CD14-positive monocyte (primary cell): ENCODE data around the gene ABCA6. TPM values are rescaled to one million over a fixed set of nuclear protein-coding genes. Genes with fewer than 3 reads are reported as not detected.

Experiments
- DNase-seq, 3 donors: peaks; one replicate each; pipeline ENCODE4 v3.0.0-alpha.2; 2011 to 2022
- H2AFZ ChIP-seq: 2 replicates; pipeline ENCODE4 v1.6.0; 2012; ENCODE audit warnings: mild to moderate bottlenecking, low read depth, low read length, inconsistent platforms; ENCODE audit not compliant: insufficient read depth, poor library complexity, severe bottlenecking
- H3K27ac ChIP-seq, 2 donors: 1 replicate in 1 of 2; 2 replicates in 1 of 2; pipeline ENCODE4 v1.5.1; 2012 to 2013; ENCODE audit warnings: low read length in 2 of 2, control low read depth in 1 of 2, inconsistent platforms in 1 of 2, low read depth in 1 of 2, mild to moderate bottlenecking in 1 of 2
- H3K27me3 ChIP-seq, 2 donors: one replicate each; pipeline versions ENCODE4 v1.6.0 to v1.6.1; 2011 to 2013; ENCODE audit warnings: low read length in 2 of 2; ENCODE audit not compliant: control insufficient read depth in 2 of 2, insufficient read depth in 2 of 2
- H3K36me3 ChIP-seq, 2 donors: replicated peaks in 1 of 2; 1 replicate in 1 of 2; 2 replicates in 1 of 2; pipeline versions ENCODE4 v1.5.1 to v1.6.1; 2012 to 2013; ENCODE audit warnings: low read length in 2 of 2, control low read depth in 1 of 2, inconsistent platforms in 1 of 2, mild to moderate bottlenecking in 1 of 2; ENCODE audit not compliant: insufficient read depth in 2 of 2, control insufficient read depth in 1 of 2
- H3K4me1 ChIP-seq, 2 donors: 1 replicate in 1 of 2; 2 replicates in 1 of 2; pipeline versions ENCODE4 v1.5.1 to v1.6.1; 2012 to 2013; ENCODE audit warnings: low read length in 2 of 2, control low read depth in 1 of 2, inconsistent platforms in 1 of 2, mild to moderate bottlenecking in 1 of 2, moderate library complexity in 1 of 2; ENCODE audit not compliant: insufficient read depth in 2 of 2, control insufficient read depth in 1 of 2
- H3K4me2 ChIP-seq: replicated peaks from 2 replicates; pipeline ENCODE3; 2012; ENCODE audit warnings: low read length, moderate library complexity, mild to moderate bottlenecking; ENCODE audit not compliant: poor library complexity, severe bottlenecking; ENCODE audit errors: extremely low read depth
- H3K4me3 ChIP-seq, 3 experiments: fragments of 200-600 bp in 1 of 3; sonication (generic) in 1 of 3; replicated peaks in 1 of 3; 1 replicate in 2 of 3; 2 replicates in 1 of 3; pipeline ENCODE4 v1.5.1; 2011 to 2013; ENCODE audit warnings: low read length in 3 of 3, mild to moderate bottlenecking in 3 of 3, control low read depth in 2 of 3, low read depth in 2 of 3, inconsistent platforms in 1 of 3, moderate library complexity in 1 of 3
- H3K79me2 ChIP-seq: 2 replicates; pipeline ENCODE4 v1.6.0; 2012; ENCODE audit warnings: mild to moderate bottlenecking, control low read depth, inconsistent platforms, low read length, moderate library complexity; ENCODE audit not compliant: insufficient read depth
- H3K9ac ChIP-seq: 2 replicates; pipeline ENCODE4 v1.6.0; 2017; ENCODE audit warnings: low read length, mild to moderate bottlenecking; ENCODE audit not compliant: insufficient read depth, poor library complexity, severe bottlenecking
- H3K9me3 ChIP-seq, 2 donors: replicated peaks in 1 of 2; 1 replicate in 1 of 2; 2 replicates in 1 of 2; pipeline versions ENCODE4 v1.5.1 to v1.6.1; 2012 to 2013; ENCODE audit warnings: low read length in 2 of 2, control low read depth in 1 of 2; ENCODE audit not compliant: control insufficient read depth in 1 of 2, insufficient read depth in 1 of 2
- H4K20me1 ChIP-seq: 2 replicates; pipeline ENCODE4 v1.6.0; 2012; ENCODE audit warnings: mild to moderate bottlenecking, low read length, control low read depth, moderate library complexity; ENCODE audit not compliant: insufficient read depth
- H3K27ac Mint-ChIP-seq, 7 donors: one replicate each; pipeline ENCODE4 v1.8.0; 2020; ENCODE audit warnings: mild to moderate bottlenecking in 7 of 7, mixed read lengths in 7 of 7, moderate library complexity in 6 of 7, inconsistent platforms in 2 of 7
- H3K27me3 Mint-ChIP-seq, 3 donors: one replicate each; pipeline ENCODE4 v1.8.0; 2021 to 2022; ENCODE audit warnings: low read depth in 3 of 3, mild to moderate bottlenecking in 3 of 3, mixed read lengths in 3 of 3, moderate library complexity in 3 of 3, inconsistent platforms in 1 of 3
- H3K36me3 Mint-ChIP-seq, 2 donors: one replicate each; pipeline ENCODE4 v1.8.0; 2020; ENCODE audit warnings: mixed read lengths in 2 of 2, inconsistent platforms in 1 of 2, mild to moderate bottlenecking in 1 of 2
- H3K4me1 Mint-ChIP-seq: one replicate; pipeline ENCODE4 v1.8.0; 2020; ENCODE audit warnings: mild to moderate bottlenecking, mixed read lengths
- H3K4me3 Mint-ChIP-seq, 2 donors: one replicate each; pipeline ENCODE4 v1.8.0; 2020; ENCODE audit warnings: mild to moderate bottlenecking in 2 of 2, mixed read lengths in 2 of 2, moderate library complexity in 1 of 2
- H3K9me3 Mint-ChIP-seq, 7 donors: one replicate each; pipeline ENCODE4 v1.8.0; 2020 to 2022; ENCODE audit warnings: mixed read lengths in 7 of 7, mild to moderate bottlenecking in 6 of 7, moderate library complexity in 6 of 7, inconsistent platforms in 2 of 7
- WGBS: methylation state at CpG from one replicate; pipeline ENCODE4 v1.1.5; 2013; ENCODE audit warnings: missing lambda C conversion rate; ENCODE audit not compliant: insufficient coverage; 5-methylcytosine and 5-hydroxymethylcytosine counted together
- intact Hi-C, 2 donors: fragments of 100-400 bp; cut with micrococcal nuclease; formaldehyde crosslinking; loops; one replicate each; pipeline versions ENCODE4 v1.15.0 to v1.15.1; 2023
- polyA plus RNA-seq, 3 donors: library from polyadenylated mRNA; depleted of rRNA in 1 of 3; unstranded in 2 of 3; stranded (reverse) in 1 of 3; fragments of 300-500 nt in 2 of 3; fragments of >200 nt in 1 of 3; fragmentation: Illumina TruSeq in 2 of 3; gene quantifications; 1 replicate in 2 of 3; 2 replicates in 1 of 3; pipeline ENCODE4 v1.2.3, GENCODE V29; 2012 to 2021
- TF ChIP-seq, protein P1 (sequence below): fragments of 200-600 bp; IDR thresholded peaks from one replicate; pipeline ENCODE4 v1.8.0; 2022; ENCODE audit warnings: antibody characterized with exemption, mild to moderate bottlenecking

ABCA6 gene
- polyA plus RNA-seq, 3 donors = 0.52 to 0.93 (median 0.76) TPM

DNA sequence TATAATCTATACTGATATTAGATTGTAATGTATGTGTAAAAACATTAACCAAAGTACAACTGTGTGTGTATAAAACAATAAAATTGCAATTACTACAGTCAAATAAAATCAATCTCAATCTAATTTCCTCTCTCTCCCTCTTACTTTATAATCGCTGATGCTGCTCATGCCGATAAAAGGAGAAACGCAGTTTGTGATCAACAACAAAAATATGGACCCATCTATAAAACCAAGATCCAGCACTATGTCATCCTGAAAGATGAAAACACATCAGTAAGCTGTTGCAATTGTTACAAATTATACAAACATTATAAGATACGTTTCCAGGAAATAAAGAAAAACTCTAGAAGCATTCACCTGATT lies 33.5 kb upstream of the ABCA6 start:
- peak overlapping the region in 1 of 2 donors; percentile 93 for H3K27ac ChIP-seq
- H3K79me2 ChIP-seq = no peaks in the 10 kb centered on the region
- no peak overlapping the region for H2AFZ ChIP-seq
- Mint-ChIP-seq H3K4me1 (peaks cover 61% of the 10 kb centered on the region), H3K9me3 (peaks cover 0 to 4% (median 0%) of the 10 kb centered on the region in 7 donors), H3K27ac (peak overlapping the region; percentile 86 to 96 (median 94)), H3K4me3 (no peak overlapping the region), H3K36me3 (peaks cover 3 to 5% of the 10 kb centered on the region in 2 donors), H3K27me3 (no peaks in the 10 kb centered on the region)
- TF ChIP-seq, protein P1, sequence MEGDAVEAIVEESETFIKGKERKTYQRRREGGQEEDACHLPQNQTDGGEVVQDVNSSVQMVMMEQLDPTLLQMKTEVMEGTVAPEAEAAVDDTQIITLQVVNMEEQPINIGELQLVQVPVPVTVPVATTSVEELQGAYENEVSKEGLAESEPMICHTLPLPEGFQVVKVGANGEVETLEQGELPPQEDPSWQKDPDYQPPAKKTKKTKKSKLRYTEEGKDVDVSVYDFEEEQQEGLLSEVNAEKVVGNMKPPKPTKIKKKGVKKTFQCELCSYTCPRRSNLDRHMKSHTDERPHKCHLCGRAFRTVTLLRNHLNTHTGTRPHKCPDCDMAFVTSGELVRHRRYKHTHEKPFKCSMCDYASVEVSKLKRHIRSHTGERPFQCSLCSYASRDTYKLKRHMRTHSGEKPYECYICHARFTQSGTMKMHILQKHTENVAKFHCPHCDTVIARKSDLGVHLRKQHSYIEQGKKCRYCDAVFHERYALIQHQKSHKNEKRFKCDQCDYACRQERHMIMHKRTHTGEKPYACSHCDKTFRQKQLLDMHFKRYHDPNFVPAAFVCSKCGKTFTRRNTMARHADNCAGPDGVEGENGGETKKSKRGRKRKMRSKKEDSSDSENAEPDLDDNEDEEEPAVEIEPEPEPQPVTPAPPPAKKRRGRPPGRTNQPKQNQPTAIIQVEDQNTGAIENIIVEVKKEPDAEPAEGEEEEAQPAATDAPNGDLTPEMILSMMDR = no peak
- peak overlapping the region; percentile 54 for H3K4me2 ChIP-seq
- peak overlapping the region in 1 of 3 experiments; percentile 46 for H3K4me3 ChIP-seq
- peaks cover 52 to 76% of the 10 kb centered on the region in 2 donors for H3K4me1 ChIP-seq
- WGBS = 100% methylated on average over 3 of the region's 4 CpGs
- H3K9ac ChIP-seq = no peak overlapping the region
- H3K9me3 ChIP-seq = no peaks in the 10 kb centered on the region
- intact Hi-C loops = no loop called here
- no peaks in the 10 kb centered on the region for H3K36me3 ChIP-seq
- no peaks in the 10 kb centered on the region for H3K27me3 ChIP-seq
- H4K20me1 ChIP-seq = no peaks in the 10 kb centered on the region
- no peak for DNase-seq

DNA sequence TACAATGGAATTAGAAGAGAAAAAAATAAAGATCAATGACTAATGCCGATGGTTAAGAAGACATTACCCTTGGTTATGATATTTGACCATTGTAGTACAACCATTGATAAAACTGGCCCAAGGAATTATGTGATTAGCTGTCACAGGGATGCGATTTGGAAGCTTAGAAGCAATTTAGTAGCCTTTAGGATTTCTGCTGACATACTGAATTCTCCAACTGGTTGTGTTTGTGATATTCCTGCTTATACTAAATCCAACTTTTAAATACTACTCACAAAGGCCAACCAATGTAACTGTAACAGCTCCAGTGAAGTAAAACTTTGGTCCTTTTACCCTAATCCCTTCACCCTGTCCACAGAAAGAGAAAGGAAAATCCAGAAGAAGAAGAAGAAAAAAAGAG lies 31.4 kb upstream of the ABCA6 start:
- H3K27ac Mint-ChIP-seq = peak overlapping the region in 2 of 7 donors; percentile 20 to 34

More for the DNA sequence above, 31.4 kb upstream of the ABCA6 start:
- Histone ChIP-seq H3K9ac (no peak overlapping the region), H3K27me3 (no peaks in the 10 kb centered on the region), H3K4me1 (peaks cover 49 to 71% of the 10 kb centered on the region in 2 donors), H2AFZ (peak overlapping the region; percentile 66), H3K4me3 (no peak overlapping the region), H3K4me2 (no peak overlapping the region), H3K79me2 (no peaks in the 10 kb centered on the region), H3K9me3 (no peaks in the 10 kb centered on the region), H4K20me1 (no peaks in the 10 kb centered on the region), H3K27ac (no peak overlapping the region), H3K36me3 (no peaks in the 10 kb centered on the region)
- Mint-ChIP-seq H3K36me3 (peaks cover 3 to 5% of the 10 kb centered on the region in 2 donors), H3K27me3 (no peaks in the 10 kb centered on the region), H3K4me3 (no peak overlapping the region), H3K9me3 (peaks cover 0 to 6% (median 3%) of the 10 kb centered on the region in 7 donors), H3K4me1 (peaks cover 55% of the 10 kb centered on the region)
- no peak for DNase-seq
- intact Hi-C loops = no loop called here
- no CpG with 5 or more reads among the region's 2 CpGs for WGBS
- TF ChIP-seq, protein P1 = no peak
